Hepatocyte (in vitro differentiated cells): Measurements from ENCODE around the gene STAMBP. TPM values are rescaled to one million over a fixed set of nuclear protein-coding genes. Genes with fewer than 3 reads are reported as not detected.
A peak's percentile ranks its signal among the peaks of the same experiment; 100 is the strongest.

ENCODE experiments used
- DNase-seq: peaks from one replicate; pipeline ENCODE4 v3.0.0-alpha.2; 2016; ENCODE audit warnings: low spot score
- H2AFZ ChIP-seq: fragments of 200-600 bp; sonication (generic); 2 replicates; pipeline ENCODE4 v1.6.0; 2016; ENCODE audit warnings: antibody characterized with exemption, mild to moderate bottlenecking
- H3K27ac ChIP-seq: fragments of 200-600 bp; sonication (generic); 2 replicates; pipeline ENCODE4 v1.5.1; 2016; ENCODE audit warnings: mild to moderate bottlenecking
- H3K27me3 ChIP-seq: fragments of 200-600 bp; sonication (generic); 2 replicates; pipeline ENCODE4 v1.6.1; 2016
- H3K36me3 ChIP-seq: fragments of 200-600 bp; sonication (generic); replicated peaks from 2 replicates; pipeline ENCODE4 v1.5.1; 2016; ENCODE audit warnings: low read depth; ENCODE audit not compliant: insufficient read depth
- H3K4me1 ChIP-seq: fragments of 200-600 bp; sonication (generic); 2 replicates; pipeline ENCODE4 v1.5.1; 2016; ENCODE audit warnings: mild to moderate bottlenecking, moderate library complexity; ENCODE audit not compliant: insufficient read depth
- H3K4me2 ChIP-seq: fragments of 200-600 bp; sonication (generic); 2 replicates; pipeline ENCODE4 v1.6.0; 2016
- H3K4me3 ChIP-seq: fragments of 200-600 bp; sonication (generic); 2 replicates; pipeline ENCODE4 v1.5.1; 2016; ENCODE audit warnings: mild to moderate bottlenecking
- H3K79me2 ChIP-seq: fragments of 200-600 bp; sonication (generic); 2 replicates; pipeline ENCODE4 v1.6.0; 2017; ENCODE audit warnings: mild to moderate bottlenecking
- H3K9me2 ChIP-seq: fragments of 200-600 bp; sonication (generic); replicated peaks from 2 replicates; pipeline ENCODE4 v1.6.0; 2017; ENCODE audit warnings: mild to moderate bottlenecking; ENCODE audit not compliant: insufficient read depth
- H3K9me3 ChIP-seq: fragments of 200-600 bp; sonication (generic); 2 replicates; pipeline ENCODE4 v1.5.1; 2016; ENCODE audit warnings: low read depth, mild to moderate bottlenecking
- H4K20me1 ChIP-seq: fragments of 200-600 bp; sonication (generic); 2 replicates; pipeline ENCODE4 v1.6.0; 2016; ENCODE audit warnings: mild to moderate bottlenecking; ENCODE audit not compliant: insufficient read depth, poor library complexity, severe bottlenecking
- CTCF ChIP-seq: fragments of 200-600 bp; sonication (generic); IDR thresholded peaks from 2 replicates; pipeline ENCODE4 v1.5.1; 2016; ENCODE audit warnings: antibody characterized with exemption, mild to moderate bottlenecking; ENCODE audit not compliant: poor library complexity
- EZH2 ChIP-seq: fragments of 200-600 bp; sonication (generic); IDR thresholded peaks from 2 replicates; pipeline ENCODE4 v1.6.1; 2016; ENCODE audit warnings: antibody characterized with exemption, mild to moderate bottlenecking, borderline replicate concordance
- EZH2phosphoT487 ChIP-seq: fragments of 200-600 bp; sonication (generic); IDR thresholded peaks from one replicate; pipeline ENCODE4 v1.6.1; 2018; ENCODE audit warnings: antibody characterized with exemption, mild to moderate bottlenecking, low read depth, moderate library complexity; ENCODE audit not compliant: unreplicated experiment, severe bottlenecking
- WGBS: methylation state at CpG from one replicate; pipeline ENCODE4 v1.1.6; 2016; ENCODE audit warnings: low lambda C conversion rate; ENCODE audit errors: missing lambda C conversion rate; 5-methylcytosine and 5-hydroxymethylcytosine counted together
- polyA plus RNA-seq: library from polyadenylated mRNA; unstranded; fragments of >200 nt; fragmentation: Nextera tagmentation; extraction: Ambion mirVana; gene quantifications from 2 replicates; pipeline ENCODE4 v1.2.1, GENCODE V29; 2016
- total RNA-seq: library from RNA; depleted of rRNA; stranded (reverse); fragments of >200 nt; gene quantifications from 2 replicates; pipeline ENCODE4 v1.2.3, GENCODE V29; 2014

Gene STAMBP
- total and polyA plus RNA-seq, 2 experiments from 2014 or later = 34.3 to 43.0 TPM

GRCh38 chr2:73892631-73893329 is 64.0 kb downstream of the STAMBP start, which contains the start of gene ACTG2:
TSS of gene ACTG2 (plus strand) at chr2:73893008. CDS start at chr2:73901312, 8,304 bp downstream.
- Histone ChIP-seq H3K4me1 (peaks cover 5% of the 10 kb centered on the region), H3K27me3 (no peaks in the 10 kb centered on the region), H2AFZ (no peak within 1 kb of the TSS), H3K4me3 (no peak within 1 kb of the TSS), H3K27ac (peak within 1 kb of the TSS; percentile 43), H3K9me3 (no peaks in the 10 kb centered on the region), H3K4me2 (no peak within 1 kb of the TSS), H4K20me1 (no peaks in the 10 kb centered on the region), H3K9me2 (no peaks in the 10 kb centered on the region), H3K79me2 (no peaks in the 10 kb centered on the region), H3K36me3 (no peaks in the 10 kb centered on the region)
- WGBS = 73% methylated on average over 15 of the region's 15 CpGs
- TF ChIP-seq CTCF (no peak), EZH2phosphoT487 (no peak), EZH2 (no peak)
- DNase-seq = no peak

- H3K27me3 ChIP-seq = no peaks in the 10 kb centered on the region
- H4K20me1 ChIP-seq = no peaks in the 10 kb centered on the region
- H3K27ac ChIP-seq = no peak overlapping the region
- H3K9me2 ChIP-seq = no peaks in the 10 kb centered on the region
- H3K79me2 ChIP-seq = no peaks in the 10 kb centered on the region
- 89% methylated on average over 9 of the region's 9 CpGs for WGBS
- H3K4me2 ChIP-seq = no peak overlapping the region
- no peak for DNase-seq
- H3K9me3 ChIP-seq = no peaks in the 10 kb centered on the region
- no peak overlapping the region for H2AFZ ChIP-seq
- no peaks in the 10 kb centered on the region for H3K36me3 ChIP-seq
- TF ChIP-seq EZH2phosphoT487 (no peak), EZH2 (no peak), CTCF (no peak)
- peaks cover 5% of the 10 kb centered on the region for H3K4me1 ChIP-seq
- H3K4me3 ChIP-seq = no peak overlapping the region
Measured at GRCh38 chr2:73893764-73894474, 65.2 kb downstream of the STAMBP start.

- H3K4me2 ChIP-seq = no peak overlapping the region
- H3K27me3 ChIP-seq = no peaks in the 10 kb centered on the region
- no peaks in the 10 kb centered on the region for H3K36me3 ChIP-seq
- H3K4me3 ChIP-seq = no peak overlapping the region
- H3K9me3 ChIP-seq = no peaks in the 10 kb centered on the region
- 92% methylated on average over 2 of the region's 2 CpGs for WGBS
- H3K4me1 ChIP-seq = peaks cover 5% of the 10 kb centered on the region
- H2AFZ ChIP-seq = no peak overlapping the region
- no peaks in the 10 kb centered on the region for H3K9me2 ChIP-seq
- H3K27ac ChIP-seq = no peak overlapping the region
- H3K79me2 ChIP-seq = no peaks in the 10 kb centered on the region
- H4K20me1 ChIP-seq = no peaks in the 10 kb centered on the region
- TF ChIP-seq EZH2phosphoT487 (no peak), EZH2 (no peak)
- DNase-seq = no peak
Measured at GRCh38 chr2:73894475-73894850, 65.7 kb downstream of the STAMBP start.

GRCh38 chr2:73894877-73895276 is 66.1 kb downstream of the STAMBP start:
- Histone ChIP-seq H3K4me2 (no peak overlapping the region), H3K9me3 (no peaks in the 10 kb centered on the region), H3K27ac (no peak overlapping the region), H3K79me2 (no peaks in the 10 kb centered on the region), H2AFZ (no peak overlapping the region), H3K27me3 (no peaks in the 10 kb centered on the region), H3K9me2 (no peaks in the 10 kb centered on the region), H3K36me3 (no peaks in the 10 kb centered on the region), H3K4me1 (peaks cover 5% of the 10 kb centered on the region), H4K20me1 (no peaks in the 10 kb centered on the region), H3K4me3 (no peak overlapping the region)
- WGBS = 89% methylated on average over 6 of the region's 6 CpGs
- no peak for DNase-seq
- TF ChIP-seq CTCF (no peak), EZH2 (no peak), EZH2phosphoT487 (no peak)
